Motor neuron (in vitro differentiated cells): ENCODE results near the gene BCR. TPM values are rescaled to one million over a fixed set of nuclear protein-coding genes. Genes with fewer than 3 reads are reported as not detected.

Experiments
- ATAC-seq, 8 experiments: fragments of 200-7000 bp; cut with Tn5 transposase; replicated peaks in 6 of 8; 2 replicates each; pipeline ENCODE4 v1.8.0; 2021; ENCODE audit warnings: mild to moderate bottlenecking in 8 of 8, moderate library complexity in 8 of 8
- H3K27ac ChIP-seq, 2 donors: fragments of 250-450 bp; sonication (Bioruptor Pico); 2 replicates each; pipeline ENCODE4 v1.9.0; 2021; ENCODE audit warnings: antibody characterized with exemption in 2 of 2, mild to moderate bottlenecking in 2 of 2, moderate library complexity in 1 of 2
- H3K4me1 ChIP-seq, 2 donors: fragments of 250-450 bp; sonication (Bioruptor Pico); replicated peaks in 1 of 2; 2 replicates each; pipeline ENCODE4 v1.6.1; 2021; ENCODE audit warnings: antibody characterized with exemption in 2 of 2, mild to moderate bottlenecking in 2 of 2, moderate library complexity in 1 of 2
- H3K4me3 ChIP-seq, 5 donors: fragments of 250-450 bp; sonication (Bioruptor Pico); 2 replicates each; pipeline ENCODE4 v1.9.0; 2021; ENCODE audit warnings: antibody characterized with exemption in 5 of 5, mild to moderate bottlenecking in 5 of 5, moderate library complexity in 4 of 5
- WGBS, 10 experiments: fragments of 450-650 bp; shearing (Covaris generic); methylation state at CpG; one replicate each; pipeline ENCODE4 v1.0.0; 2022; 5-methylcytosine and 5-hydroxymethylcytosine counted together
- in situ Hi-C, 9 experiments: fragments of 400-800 bp; cut with MboI; loops; one replicate each; pipeline ENCODE4 v1.15.0; 2021; ENCODE audit warnings: low sequenced_read_pairs in 9 of 9, low pct_unique_long_range_greater_than_20kb in 2 of 9; ENCODE audit not compliant: unreplicated experiment in 9 of 9
- total RNA-seq, 8 experiments: library from RNA; unstranded; fragments of 300-600 nt; gene quantifications; 2 replicates each; pipeline versions ENCODE4 v1.2.3 to v1.2.4, GENCODE V29; 2022

The BCR gene
- total RNA-seq, 8 experiments from 2014 or later = 20.7 to 41.5 (median 28.6) TPM

DNA sequence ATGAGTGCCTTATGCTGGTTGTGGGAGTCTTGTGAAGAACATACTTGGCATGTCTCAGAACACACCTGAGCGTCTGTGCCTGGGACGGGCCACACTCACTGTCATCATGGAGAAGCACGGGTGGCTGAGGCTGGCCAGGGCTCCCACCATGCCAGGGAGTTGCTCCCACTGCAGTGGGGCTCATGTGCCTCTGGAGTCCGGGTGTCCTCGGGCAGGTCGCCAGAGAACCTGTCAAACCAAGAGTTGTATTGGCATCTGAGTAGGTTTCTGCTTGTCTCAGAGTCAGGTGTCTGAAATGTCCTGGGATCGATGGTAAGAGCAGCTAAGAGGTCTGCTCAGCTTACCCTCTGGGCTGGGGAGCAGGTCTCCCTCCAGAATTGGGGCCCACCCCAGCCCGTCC lies 92.1 kb downstream of the BCR start:
- Histone ChIP-seq H3K27ac (peak overlapping the region; percentile 22 to 67), H3K4me1 (peaks cover 0 to 9% of the 10 kb centered on the region in 2 donors), H3K4me3 (no peak overlapping the region)
- WGBS, 10 experiments = 83 to 98% (median 88%) methylated on average over 1 to 6 of the region's 8 CpGs; no CpG with 5 or more reads in 6 of the 10 experiments
- ATAC-seq = no peak
- in situ Hi-C loops = loop anchor here in 2 of 9 experiments (10.0 kb wide), 1 partner anchor 98 kb away; no protein-coding TSS in a partner anchor

DNA sequence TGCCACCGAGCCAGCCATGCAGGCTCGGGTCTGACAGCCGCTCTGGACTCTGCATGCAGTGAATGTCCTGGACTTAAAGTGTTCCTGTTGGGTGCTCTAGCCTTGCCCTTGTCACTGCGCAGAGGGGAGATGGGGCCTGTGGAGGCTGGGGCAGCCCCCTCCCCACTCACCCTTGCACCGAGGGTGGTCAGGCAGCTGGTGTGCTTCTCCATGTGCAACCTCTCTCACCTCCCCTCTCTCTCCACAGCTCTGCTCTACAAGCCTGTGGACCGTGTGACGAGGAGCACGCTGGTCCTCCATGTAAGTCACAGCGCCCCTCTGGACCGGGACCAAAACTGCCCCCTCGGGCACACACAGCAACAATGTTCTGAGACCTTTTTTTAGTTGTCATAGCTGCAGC lies 92.5 kb downstream of the BCR start:
- Histone ChIP-seq H3K27ac (peak overlapping the region; percentile 33 to 67), H3K4me1 (peaks cover 0 to 9% of the 10 kb centered on the region in 2 donors), H3K4me3 (no peak overlapping the region)
- 60 to 100% (median 91%) methylated on average over 1 to 11 of the region's 11 CpGs; no CpG with 5 or more reads in 4 of the 10 experiments for WGBS, 10 experiments
- no peak for ATAC-seq
- in situ Hi-C loops = loop anchor here in 2 of 9 experiments (10.0 kb wide), 1 partner anchor 98 kb away; no protein-coding TSS in a partner anchor

DNA sequence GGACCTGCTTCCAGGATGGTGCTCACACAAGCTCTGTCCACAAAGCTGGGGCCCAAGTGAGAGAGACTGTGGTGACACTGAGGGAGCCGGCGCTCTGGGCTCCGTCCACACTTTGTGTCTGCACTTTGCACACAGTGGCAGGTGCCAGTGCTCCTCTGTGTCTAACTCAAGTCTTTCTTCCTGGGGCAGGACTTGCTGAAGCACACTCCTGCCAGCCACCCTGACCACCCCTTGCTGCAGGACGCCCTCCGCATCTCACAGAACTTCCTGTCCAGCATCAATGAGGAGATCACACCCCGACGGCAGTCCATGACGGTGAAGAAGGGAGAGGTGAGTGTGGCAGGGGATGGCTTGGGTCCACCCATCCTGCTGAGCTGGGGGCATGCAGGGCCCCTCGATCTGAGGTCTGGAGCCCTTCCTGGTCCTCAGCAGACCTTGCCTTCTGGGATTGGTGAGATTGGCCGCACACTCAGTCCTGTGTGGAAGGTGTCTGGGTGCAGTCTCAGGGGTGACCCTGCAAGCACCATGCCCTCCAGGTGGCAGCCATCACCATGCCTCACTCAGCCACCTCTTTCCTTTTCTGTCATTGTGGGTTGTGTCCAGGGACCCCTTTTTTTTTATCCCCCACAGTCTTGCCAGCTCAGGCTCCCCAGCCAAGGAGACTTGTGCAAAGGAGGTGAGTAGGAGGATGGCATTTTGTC lies 93.3 kb downstream of the BCR start:
- Histone ChIP-seq H3K27ac (peak overlapping the region; percentile 30 to 67), H3K4me3 (no peak overlapping the region), H3K4me1 (peaks cover 0 to 9% of the 10 kb centered on the region in 2 donors)
- in situ Hi-C loops = loop anchor here in 2 of 9 experiments (10.0 kb wide), 1 partner anchor 99 kb away; no protein-coding TSS in a partner anchor
- 92 to 100% (median 100%) methylated on average over 2 to 4 of the region's 10 CpGs; no CpG with 5 or more reads in 3 of the 10 experiments for WGBS, 10 experiments
- ATAC-seq = no peak

DNA sequence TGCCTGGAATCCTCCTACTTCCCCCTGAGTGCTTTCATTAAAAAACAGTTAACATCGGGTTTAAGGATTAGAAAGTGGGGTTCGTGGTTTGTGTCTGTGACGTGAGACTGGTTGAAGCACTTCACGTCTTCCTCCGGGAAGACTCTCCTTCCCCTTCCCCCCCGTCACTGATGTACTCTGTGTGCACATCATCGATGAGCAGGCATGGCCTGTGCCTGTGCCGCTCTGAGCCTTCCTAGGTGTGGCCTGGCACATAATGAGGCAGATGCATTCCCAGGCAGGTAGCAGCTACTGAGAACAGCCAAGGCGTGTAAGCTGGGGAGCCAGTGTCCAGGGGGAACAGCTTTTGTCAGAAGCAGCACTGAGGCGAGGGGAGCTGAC lies 93.8 kb downstream of the BCR start:
- Histone ChIP-seq H3K4me1 (peaks cover 0 to 9% of the 10 kb centered on the region in 2 donors), H3K4me3 (no peak overlapping the region), H3K27ac (peak overlapping the region; percentile 37 to 67)
- WGBS, 10 experiments = 58 to 100% (median 81%) methylated on average over 1 to 3 of the region's 10 CpGs; no CpG with 5 or more reads in 6 of the 10 experiments
- in situ Hi-C loops = loop anchor here in 2 of 9 experiments (10.0 kb wide), 1 partner anchor 99 kb away; no protein-coding TSS in a partner anchor
- ATAC-seq = no peak

DNA sequence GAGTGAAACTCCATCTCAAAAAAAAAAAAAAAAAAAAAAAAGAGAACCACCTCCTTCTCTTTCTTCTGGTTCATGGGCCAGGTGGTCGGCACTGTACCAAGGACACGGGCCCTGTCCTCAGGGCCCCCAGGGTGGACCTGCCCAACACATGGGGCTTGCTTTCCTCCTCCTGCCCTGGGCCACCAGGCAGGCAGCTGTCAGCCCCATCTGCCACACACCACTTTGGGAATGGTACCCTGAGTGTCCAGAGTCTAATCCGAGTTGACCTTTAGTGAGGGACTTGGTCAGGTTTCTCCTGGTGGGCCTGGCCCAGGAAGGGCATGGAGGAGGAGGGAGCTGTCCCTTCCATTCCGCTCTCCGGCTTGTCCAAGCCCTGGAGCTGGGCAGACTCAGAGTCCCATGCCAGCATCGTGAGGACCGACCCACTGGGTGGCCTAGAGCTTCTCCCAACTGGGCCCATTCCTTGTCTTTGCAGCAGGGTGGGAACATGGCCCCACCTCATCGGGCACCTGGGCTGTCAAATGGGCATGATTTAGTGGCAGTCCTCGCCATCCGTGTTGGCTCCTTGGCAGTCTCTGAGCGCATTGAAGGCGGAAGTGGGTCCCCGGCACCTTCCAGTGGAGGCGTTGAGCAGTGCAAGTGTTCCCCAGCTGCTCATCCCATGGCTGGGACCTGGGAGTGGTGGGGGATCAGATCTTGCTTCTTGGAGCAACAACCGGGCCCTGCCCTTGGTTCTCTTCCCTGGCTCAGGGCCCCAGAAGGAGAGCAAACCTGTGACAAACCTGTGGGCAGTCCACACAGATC lies 94.8 kb downstream of the BCR start:
- ATAC-seq = no peak
- in situ Hi-C loops = loop anchor here in 7 of 9 experiments (5.0 to 25.0 kb wide), 4 partner anchors 88 to 313 kb away; partner anchors contain the start of gene BCR (in 3 of the 7)
- 33 to 100% (median 89%) methylated on average over 1 to 7 of the region's 15 CpGs; no CpG with 5 or more reads in 2 of the 10 experiments for WGBS, 10 experiments

DNA sequence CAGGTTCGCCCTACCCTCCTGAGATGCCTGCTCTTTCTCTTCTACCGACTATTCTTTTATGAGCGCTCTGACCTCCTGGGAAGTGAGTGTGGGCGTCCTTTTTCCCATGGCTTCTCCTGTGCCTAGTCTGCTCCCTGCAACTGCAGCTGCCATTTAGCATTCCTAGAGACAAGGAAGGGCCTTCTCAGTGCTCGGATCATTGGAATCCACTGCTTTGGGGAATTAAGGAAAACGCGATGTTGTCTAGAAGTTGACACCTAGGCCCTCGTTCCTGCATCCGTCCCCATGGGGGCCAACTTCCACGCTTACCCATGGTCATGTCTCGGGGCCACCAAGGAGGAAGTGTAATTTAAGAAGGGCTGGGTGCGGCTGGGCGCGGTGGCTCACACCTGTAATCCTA lies 95.4 kb downstream of the BCR start:
- 88 to 100% (median 100%) methylated on average over 1 to 12 of the region's 14 CpGs; no CpG with 5 or more reads in 3 of the 10 experiments for WGBS, 10 experiments
- Histone ChIP-seq H3K4me3 (no peak overlapping the region), H3K4me1 (peaks cover 0 to under 1% of the 10 kb centered on the region in 2 donors), H3K27ac (peak overlapping the region in 1 of 2 donors; percentile 4)
- in situ Hi-C loops = loop anchor here in 7 of 9 experiments (5.0 to 25.0 kb wide), 4 partner anchors 88 to 313 kb away; partner anchors contain the start of gene BCR (in 3 of the 7)
- no peak for ATAC-seq

More for the DNA sequence above, 94.8 kb downstream of the BCR start:
- Histone ChIP-seq H3K4me1 (peaks cover 0 to 7% of the 10 kb centered on the region in 2 donors), H3K27ac (peak overlapping the region; percentile 41 to 51), H3K4me3 (no peak overlapping the region)

DNA sequence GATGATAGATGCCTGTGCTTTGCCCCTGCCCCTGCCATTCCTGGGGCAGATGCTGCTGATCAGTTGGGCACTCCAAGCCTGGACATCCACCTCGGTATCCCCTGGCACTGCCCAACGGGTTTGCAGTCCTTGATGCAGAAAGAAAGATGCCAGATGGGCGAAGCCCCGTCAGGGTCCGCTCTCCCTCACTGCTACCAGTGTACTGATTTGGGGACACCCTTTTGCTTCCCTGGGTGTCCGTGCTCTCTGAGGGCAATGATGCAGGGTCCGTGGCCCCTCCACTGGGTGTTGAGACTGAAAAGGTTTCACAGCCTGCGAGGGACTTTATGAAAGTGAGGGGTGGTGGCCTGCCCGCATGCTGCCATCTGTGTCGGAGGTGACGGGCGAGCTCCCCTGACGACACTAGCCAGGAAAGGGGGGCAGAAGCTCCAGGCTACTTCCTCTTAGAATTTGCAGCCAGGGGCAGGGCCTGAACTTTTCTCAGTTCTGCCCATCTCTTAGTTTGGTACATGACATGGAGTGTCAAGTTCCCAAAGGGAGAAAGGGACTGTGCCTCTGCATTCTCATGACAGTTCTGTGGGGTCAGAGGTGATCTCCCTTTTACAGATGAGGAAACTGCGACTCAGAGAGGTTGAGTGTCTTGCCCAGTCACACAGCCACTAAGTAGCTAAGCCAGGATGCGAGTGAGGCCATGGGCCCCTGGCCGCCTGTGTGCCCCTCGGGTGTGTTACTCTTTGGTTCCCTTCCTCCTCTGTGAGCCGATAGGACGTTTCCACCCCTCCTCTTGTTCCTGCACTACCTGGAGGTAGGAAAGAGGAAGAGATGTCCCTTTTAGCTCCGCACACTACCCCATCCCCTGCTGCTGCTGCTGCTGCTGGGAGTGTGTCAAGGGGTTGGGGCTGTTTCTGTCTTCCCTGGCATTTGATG lies 96.6 kb downstream of the BCR start:
- no peak for ATAC-seq
- in situ Hi-C loops = loop anchor here in 7 of 9 experiments (5.0 to 25.0 kb wide), 4 partner anchors 90 to 315 kb away; partner anchors contain the start of gene BCR (in 3 of the 7)
- peaks cover 0 to 2% of the 10 kb centered on the region in 2 donors for H3K4me1 ChIP-seq
- peak overlapping the region; percentile 30 to 33 for H3K27ac ChIP-seq
- WGBS, 10 experiments = 80 to 100% (median 98%) methylated on average over 1 to 11 of the region's 20 CpGs; no CpG with 5 or more reads in 4 of the 10 experiments
- no peak overlapping the region for H3K4me3 ChIP-seq

DNA sequence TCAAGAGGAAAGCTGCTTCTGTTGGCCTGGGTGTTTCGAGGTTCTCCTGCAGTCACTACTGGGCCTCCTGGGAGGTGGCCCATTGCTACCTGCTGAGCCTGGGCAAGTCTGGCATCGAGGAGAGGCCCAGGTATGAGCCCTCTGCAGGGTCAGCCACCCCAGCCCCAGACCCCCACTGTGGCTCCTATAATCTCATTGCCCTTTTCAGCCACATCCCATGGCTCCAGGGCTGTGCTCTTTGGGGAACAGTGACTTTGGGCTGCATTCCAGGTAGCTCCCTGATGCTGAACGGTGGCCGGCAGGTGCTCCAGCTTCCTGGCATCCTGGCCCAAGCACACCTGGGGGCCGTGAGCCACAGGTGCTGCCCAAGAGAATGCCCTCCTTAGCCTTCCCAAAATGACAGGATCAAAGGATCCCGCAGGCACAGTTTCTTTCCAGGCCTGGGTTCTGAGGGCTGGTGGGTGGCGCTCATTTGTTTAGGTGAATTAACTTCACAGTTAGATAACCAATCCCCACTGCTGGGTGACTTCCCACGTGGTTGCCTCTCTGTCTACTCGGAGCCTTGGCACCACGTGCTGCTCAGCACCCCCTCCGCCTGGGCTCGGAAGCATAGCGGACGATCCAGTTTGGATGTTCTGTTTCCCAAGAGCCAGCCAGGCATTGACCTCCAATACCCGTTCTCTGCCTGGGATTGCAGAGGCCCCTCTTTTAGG lies 97.4 kb downstream of the BCR start:
- in situ Hi-C loops = loop anchor here in 7 of 9 experiments (5.0 to 25.0 kb wide), 4 partner anchors 90 to 315 kb away; partner anchors contain the start of gene BCR (in 3 of the 7)
- WGBS, 10 experiments = 80 to 100% (median 100%) methylated on average over 1 to 8 of the region's 15 CpGs; no CpG with 5 or more reads in 3 of the 10 experiments

DNA sequence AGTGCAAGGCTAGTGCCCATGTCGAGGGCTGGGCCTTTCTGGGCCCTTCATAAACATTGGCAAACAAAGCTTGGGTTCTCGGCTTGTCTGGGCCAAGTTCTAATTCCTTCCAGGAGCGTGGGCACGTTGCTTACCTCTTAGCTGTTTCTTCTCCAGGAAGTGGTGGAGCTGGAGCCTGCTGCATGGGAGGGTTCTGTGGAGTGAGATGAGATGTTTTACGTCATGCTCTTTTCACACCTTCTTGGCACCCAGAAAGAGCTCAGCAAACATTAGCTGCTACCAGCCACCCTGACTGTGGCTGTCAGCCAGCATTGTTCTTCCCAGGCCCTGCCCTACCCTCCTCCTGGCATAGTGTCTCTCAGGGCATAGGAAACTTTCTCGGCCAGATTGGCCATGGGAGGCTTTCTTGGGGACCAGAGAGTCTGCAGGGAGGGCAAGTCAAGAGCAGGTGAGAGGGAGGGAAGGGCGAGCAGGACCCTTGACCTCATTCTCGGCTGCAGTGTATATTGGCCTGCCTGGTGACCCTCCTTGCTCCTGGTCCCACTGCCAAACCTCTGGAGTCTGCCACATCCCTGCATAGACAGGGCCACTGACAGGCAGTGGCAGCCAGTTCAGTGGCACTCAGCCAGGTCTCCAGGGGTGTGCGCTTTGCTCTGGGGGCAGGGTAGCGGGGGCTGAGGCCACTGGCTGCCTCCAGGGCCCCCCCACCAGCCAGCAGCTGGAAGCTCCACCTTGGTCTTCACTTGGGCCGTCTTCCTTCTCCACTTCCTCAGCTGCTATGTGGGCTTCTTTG lies 98.8 kb downstream of the BCR start:
- H3K4me1 ChIP-seq = peaks cover 0 to 2% of the 10 kb centered on the region in 2 donors
- whole genome bisulfite sequencing, 10 experiments = 30 to 100% (median 100%) methylated on average over 1 to 2 of the region's 11 CpGs; no CpG with 5 or more reads in 6 of the 10 experiments
- ATAC-seq = no peak
- no peak overlapping the region for H3K4me3 ChIP-seq
- peak overlapping the region; percentile 45 to 53 for H3K27ac ChIP-seq
- in situ Hi-C loops = loop anchor here in 7 of 9 experiments (5.0 to 25.0 kb wide), 4 partner anchors 92 to 317 kb away; partner anchors contain the start of gene BCR (in 3 of the 7)

More for the DNA sequence above, 97.4 kb downstream of the BCR start:
- Histone ChIP-seq H3K4me1 (peaks cover 0 to 2% of the 10 kb centered on the region in 2 donors), H3K27ac (peak overlapping the region; percentile 29 to 53), H3K4me3 (no peak overlapping the region)
- no peak for ATAC-seq

DNA sequence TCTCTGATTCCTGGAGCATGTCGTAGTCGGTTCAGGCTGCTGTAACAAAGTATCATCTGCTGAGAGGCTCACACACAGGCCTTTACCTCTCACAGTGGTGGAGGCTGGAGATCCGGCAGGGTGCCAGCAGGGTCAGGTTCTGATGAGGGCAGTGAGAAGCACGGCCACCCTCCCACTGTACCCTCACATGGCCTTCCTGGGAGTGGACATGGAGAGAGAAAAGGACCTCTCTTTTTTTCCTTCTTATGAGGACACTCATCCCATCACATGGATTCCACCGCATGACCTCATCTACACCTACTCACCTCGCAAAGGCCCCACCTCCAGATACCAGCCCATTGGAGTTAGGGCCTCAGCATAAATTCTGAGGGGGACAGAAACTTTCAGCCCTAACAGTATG lies 99.5 kb downstream of the BCR start:
- no peak for ATAC-seq
- peak overlapping the region; percentile 45 to 50 for H3K27ac ChIP-seq
- H3K4me1 ChIP-seq = peaks cover 0 to 2% of the 10 kb centered on the region in 2 donors
- in situ Hi-C loops = loop anchor here (5.0 to 25.0 kb wide), 4 partner anchors 92 to 317 kb away; partner anchors contain the start of gene BCR (in 3 of the 9)
- WGBS, 10 experiments = 40 to 100% (median 87%) methylated on average over 1 to 4 of the region's 6 CpGs; no CpG with 5 or more reads in 3 of the 10 experiments
- no peak overlapping the region for H3K4me3 ChIP-seq
